Stimulated activated CD8-positive, alpha-beta memory T cell treated with anti-CD3 and anti-CD28 coated beads, Interleukin-7, amount 100 ng/mL, for 4 hours (primary cell): ENCODE measurements around the gene ANGEL2.
"Not testable (repeated sequence)": the region's sequence is repeated elsewhere in the genome, so short reads cannot be mapped to it uniquely, and the experiment has no call there.

ENCODE experiments used
- DNase-seq, 2 donors: peaks; one replicate each; pipeline ENCODE4 v3.0.0-alpha.2; 2020; ENCODE audit warnings: low read depth in 2 of 2

The ANGEL2 gene

DNA sequence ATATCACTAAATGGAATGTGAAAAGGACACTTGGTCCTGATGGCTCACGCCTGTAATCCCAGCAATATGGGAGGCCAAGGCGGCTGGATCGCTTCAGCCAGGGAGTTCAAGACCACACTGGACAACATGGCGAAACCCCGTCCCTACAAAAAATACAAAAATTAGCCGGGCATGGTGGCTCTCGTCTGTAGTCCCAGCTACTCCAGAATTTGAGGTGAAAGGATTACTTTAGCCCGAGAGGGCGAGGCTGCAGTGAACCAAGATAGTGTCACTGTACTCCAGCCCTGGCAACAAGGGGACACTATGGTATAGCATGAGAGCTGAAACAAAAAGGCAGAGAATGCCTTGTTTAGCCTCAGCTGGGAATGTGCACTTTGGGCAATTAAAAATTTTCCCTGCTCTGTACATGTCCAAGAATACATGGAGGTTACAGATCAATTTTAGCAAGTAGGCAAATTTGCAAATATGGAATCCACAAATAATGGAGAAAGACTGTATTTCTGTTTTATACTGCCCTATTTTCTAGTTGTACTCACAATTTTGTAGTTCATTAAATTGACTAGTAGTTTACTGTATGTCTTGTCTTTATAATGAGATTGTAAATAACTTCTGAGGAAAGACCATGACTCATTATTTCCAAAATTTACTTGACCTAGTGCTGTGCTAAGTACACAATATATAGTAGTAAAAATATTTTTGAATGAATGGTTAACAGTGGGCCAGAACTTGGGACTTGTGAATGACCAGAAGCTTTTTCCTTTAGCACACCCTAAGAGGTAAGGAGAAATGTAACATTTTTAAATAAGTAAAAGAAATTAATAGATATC, 2.0 kb upstream of the ANGEL2 start:
- no peak for DNase-seq

DNA sequence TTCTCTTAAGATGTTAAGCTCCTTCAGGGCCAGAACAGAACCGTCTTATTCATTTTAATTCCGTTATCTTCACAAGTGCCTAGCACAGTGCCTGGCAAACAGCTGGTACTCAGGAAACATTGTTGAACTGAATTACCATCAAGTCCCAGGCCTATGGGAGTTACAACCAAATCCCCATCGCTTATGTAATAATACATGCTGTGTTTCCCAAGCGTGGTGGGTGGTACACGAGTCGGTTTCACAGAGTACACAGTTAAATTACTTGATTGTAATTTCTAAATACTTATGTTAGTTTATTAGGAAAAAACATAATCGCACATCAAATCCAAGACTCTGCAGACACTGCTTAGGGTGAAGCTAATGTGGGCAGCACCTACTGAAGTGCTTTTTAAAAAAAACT, 1.0 kb downstream of the ANGEL2 start:
- DNase-seq: no peak

DNA sequence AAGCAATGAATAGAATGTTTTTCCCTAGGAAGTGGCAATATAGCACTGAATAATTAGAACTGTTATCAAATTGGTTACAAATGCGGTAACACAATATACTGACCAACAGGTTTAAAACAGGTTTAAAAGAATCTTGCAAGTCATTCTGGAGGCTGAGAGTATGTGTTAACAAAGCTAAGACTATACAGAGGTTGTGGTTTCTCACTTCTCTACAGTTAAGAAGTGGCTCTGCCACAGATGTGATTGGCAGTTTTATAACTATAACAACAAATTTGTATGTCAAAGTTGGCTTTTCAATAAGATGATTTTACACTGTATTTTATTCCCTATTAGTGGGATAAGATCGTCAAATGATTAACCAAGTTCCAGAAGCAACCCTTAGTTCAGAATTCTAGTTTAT, 7.1 kb downstream of the ANGEL2 start:
- no peak for DNase-seq

DNA sequence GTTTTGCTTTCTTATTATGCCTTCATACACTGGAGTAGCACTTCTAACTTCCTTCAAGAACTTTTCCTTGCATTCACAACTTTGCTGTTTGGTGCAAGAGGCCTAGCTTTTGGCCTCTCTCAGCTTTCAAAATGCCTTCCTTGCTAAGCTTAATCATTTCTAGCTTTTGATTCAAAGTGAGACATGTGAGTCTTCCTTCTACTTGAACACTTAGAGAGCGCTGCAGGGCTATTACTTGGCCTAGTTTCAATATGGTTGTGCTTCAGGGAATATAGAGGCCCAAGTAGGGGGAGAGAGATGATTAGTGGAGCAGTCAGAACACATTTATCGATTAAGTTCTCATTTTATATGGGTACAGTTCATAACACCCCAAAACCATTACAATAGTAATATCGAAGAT, 12.4 kb downstream of the ANGEL2 start:
- DNase-seq: no peak

DNA sequence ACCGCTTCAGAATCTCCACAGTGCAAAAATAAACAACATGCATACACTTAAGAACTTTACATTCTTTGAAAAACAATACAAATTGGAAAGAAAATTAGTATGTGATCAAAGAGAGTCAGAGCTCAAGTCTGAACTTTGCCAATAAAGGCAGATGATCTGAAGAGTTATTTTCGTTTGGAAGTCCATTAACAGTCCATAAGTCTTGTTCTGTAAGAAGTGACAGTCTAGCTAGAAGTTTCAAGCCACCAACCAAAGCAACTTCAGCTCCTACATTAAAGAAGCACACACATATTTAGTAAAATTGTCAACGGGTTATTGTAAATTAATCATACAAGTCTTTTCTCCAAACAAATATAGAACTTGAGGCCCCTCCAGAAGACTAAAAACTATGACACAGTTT, 20.7 kb downstream of the ANGEL2 start:
- no peak for DNase-seq

DNA sequence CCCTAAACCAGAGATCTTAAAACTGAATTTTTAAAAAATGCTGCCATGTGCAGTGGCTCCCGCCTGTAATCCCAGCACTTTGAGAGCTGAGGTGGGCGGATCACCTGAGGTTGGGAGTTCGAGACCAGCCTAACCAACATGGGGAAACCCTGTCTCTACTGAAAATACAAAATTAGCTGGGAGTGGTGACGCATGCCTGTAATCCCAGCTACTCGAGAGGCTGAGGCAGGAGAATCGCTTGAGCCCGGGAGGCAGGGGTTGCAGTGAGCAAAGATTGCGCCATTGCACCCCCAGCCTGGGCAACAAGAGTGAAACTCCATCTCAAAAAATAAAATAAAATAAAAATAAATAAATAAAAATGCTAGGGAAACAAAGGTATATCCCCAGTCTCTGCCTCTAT, 21.7 kb downstream of the ANGEL2 start:
- DNase-seq: not testable (repeated sequence)

DNA sequence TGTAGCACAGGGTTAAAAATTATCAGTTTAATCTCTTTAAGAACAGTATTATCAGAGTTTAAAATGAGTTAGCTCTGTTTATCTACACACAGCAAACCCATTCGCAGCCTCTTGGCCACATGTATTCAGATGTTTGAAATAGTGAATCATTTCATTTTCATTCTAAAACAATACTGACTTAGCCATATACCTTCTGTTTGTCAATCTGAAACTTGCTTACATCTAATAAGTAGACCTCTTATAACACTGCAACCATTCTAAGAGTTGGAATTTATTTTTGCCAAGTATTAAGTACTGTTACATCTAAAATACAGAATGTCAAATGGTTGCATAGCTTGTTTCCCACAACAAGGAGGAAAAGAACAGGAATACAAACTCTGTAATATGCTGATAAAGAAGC, 25.4 kb downstream of the ANGEL2 start:
- DNase-seq: no peak

DNA sequence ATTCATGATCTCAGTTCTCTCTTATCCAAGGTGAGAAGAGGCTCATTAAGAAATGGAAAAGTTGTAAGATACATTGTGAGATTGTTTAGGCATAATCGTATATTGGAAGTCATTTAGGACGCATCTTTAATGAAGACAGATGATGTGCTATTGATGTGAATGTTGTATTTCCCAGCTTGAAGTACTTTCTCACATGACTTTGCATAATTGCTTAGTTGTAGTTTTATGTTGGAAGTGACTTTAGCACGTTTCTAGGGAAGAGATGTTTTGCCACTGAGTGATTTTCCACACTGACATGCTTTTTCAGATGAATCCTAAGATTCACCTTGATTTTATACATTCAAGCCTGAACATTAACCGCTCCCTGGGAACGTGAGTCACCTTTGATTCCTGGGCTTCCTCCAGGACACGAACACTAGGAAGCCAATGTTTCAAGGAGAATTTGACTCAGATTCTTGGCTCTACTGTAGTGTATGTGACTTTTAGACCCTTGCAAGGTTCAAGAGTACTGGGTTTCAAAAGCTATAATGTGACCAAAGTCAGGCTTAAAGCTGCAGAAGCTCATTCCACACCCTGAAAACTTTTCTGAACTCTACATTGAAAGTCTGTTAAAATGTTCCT, 27.9 kb downstream of the ANGEL2 start:
- DNase-seq: no peak

DNA sequence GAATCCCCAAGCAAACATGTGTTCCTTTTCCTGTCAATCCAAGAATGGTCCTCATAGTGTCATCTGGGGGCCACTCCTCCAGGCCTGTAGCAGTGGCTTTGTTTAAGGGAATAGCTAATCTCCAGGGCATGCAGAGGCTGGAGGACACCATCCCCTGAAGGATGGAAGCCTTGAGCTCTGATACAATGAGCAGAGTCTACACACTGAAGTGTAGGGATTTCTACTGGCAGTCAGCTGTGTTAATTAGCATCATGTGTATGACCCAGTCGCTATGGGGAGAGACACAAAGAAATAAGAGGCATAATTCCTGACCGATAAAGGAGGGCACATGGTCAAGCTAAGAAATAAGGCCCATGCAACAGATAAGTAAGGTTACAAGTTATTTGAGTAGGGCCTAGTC, 29.1 kb downstream of the ANGEL2 start:
- DNase-seq: no peak

DNA sequence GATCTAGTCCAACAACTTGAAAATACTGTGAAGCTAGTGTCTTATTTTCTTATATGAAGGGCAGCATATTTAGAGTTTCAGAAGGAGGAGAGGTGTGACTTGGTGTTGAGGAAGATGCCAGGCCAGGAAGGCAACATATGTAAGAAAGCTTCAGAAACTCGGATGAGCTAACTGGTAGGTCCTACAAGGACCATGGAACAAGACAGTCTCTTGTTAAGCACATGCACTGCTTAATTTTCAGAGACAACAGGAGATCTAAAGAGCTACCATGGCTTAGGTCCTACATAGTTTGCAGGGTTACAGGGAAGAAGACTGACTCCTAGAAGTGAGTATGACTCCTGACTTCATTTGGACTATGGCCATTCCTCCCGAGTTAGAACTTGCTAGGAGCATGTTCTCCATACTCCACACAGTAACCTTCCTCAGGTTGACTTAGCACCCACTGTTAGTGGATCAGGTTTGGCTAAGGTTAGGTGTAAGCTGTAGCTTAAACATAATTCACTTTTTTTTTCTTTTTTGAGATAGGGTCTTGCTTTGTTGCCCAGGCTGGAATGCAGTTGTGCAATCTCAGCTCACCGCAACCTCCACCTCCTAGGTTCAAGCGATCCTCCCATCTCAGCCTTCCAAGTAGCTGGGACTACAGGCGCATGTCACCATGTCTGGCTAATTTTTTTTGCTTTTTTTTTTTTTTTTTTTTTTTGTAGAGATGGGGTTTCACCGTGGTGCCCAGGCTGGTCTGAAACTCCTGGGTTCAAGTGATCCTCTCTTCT, 31.0 kb downstream of the ANGEL2 start:
- DNase-seq: no peak

DNA sequence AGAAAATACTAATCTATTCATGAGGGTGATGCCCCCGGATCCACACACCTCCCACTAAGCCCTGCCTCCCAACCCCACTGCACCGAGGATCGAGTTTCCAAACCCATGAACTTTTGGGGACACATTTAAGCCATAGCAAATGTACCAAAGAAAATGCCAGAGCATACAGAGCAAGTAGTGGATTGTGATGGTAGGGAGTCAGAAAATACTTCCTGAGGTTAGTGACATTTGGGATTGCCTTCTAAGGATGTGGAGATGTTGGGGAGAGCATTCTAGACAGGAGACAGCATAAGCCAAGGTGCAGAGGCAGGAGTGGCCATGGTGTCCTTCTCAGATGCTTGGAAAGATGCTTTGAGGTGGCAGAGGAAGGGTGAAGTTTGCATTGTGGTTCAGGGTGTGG, 32.2 kb downstream of the ANGEL2 start:
- DNase-seq: no peak

DNA sequence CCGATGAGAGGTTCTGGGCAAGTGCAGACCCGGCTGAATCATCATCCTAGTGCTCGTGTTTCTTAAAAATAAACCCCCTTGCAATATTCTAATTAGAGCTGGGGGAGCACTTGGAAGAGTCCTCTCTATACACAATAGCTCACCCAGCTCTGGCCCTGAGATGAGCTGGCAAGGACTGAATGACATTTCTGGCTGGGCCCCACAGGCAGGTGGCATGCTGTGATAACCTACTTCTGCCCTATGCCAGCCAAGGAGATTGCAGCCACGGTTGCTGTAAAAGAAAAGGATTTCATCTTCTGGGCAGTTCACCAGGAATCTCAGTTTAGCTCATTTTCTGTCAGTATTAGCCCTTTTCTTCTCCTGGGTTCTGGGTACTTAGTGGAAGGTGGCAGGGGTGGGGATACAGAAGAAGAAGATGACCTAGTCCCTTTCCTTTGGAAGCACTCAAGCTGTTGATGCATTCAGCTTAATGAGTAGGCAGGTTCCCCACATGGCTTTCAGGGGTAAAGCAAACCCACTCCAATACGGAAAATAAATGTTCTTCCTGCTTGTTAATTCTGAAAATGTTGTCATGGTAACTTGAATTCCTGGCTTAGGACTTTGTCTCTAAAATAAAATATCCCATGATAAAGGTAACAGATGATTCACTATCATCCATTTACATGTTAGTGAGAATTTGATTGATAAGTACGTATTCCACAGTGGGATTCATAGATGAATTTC, 33.1 kb downstream of the ANGEL2 start:
- DNase-seq: no peak

DNA sequence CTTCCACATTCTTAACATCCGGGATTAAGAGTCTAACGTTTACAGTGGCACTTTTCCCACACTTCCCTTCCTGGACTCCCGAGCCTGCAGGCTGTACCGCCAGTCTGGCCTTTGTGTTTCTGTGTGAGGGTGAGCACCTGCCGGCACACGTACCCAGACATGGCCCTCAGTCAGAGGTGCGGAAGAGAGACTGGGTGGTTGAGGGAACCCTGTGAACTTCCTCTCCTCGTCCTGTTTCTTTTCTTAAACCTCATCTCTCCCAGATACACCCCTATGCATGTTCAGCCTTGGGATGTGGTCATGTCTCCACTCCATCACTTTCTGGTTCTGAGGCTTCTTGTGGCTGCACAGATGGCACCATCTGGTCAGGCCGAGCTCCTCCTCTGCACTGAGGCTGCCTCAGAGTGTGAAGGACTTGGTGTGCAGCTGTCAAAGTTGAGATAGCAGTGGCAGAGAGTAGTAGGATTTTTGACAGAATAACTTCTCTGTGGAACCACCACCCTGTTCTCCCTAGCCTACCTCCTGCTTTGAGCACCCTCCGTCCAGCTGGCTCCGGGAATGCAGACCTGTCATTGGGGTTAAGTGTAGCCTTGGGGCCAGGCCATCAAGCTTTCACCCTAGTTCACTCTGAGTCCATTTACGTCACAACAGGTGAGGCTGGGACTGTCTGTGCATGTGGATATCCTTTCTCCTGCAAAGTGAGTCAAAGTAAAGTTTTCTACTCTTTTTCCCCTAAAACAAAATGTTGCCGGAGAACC, 33.9 kb downstream of the ANGEL2 start:
- no peak for DNase-seq

DNA sequence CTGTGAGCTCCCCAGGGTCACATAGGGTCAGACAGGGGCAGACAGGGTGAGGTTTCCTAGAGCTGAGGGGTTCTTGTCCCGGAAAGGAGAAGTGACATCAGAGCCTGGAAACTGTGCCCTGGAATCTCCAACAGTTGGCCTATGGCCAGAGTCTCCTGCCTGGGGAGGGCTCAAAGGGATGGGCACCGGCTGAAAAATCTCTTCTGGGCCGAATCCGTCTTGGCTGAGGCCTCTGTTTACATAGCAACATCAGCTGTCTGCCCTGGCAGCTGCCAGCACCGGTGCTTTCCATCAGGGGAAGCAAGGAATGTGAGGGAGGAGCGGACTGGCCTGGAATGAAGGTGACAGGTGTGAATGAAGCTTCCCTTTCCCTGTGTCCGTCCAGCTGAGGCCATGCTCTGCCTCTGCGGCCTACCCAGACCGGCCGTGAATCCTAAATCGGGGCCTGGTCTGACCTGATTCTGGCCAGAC, 34.6 kb downstream of the ANGEL2 start:
- DNase-seq: no peak

DNA sequence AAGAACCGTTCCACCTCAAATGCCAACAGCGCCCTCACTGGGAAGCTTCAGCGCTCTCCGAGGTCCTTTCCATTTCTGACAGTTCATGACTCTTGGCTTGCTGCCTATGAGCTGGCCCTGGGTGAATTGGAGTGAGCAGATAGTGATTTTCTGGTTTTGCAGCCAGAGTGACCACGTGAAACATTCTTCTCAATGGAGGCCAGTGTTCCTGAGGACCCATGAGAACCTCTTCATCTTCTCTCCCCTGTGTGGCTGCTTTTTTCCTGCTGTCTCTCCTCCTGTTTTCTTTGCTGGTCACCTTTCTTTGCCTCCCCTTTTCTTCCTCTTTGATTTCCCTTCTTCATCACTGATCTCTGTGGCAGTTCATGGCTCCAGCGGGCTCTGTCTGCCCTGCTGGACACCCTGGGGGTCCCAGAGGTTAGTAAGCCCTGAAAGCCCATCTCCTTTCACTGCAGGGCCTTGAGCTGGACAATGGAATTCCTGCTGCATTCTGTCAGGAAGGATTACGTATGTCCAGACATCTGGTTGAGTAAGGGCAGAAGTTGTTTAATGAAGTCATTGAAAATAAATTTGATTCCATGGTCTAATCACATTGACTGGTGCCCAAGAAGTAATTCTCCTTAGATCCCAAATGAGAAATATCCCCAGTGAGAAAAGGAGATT, 35.4 kb downstream of the ANGEL2 start:
- DNase-seq: no peak

DNA sequence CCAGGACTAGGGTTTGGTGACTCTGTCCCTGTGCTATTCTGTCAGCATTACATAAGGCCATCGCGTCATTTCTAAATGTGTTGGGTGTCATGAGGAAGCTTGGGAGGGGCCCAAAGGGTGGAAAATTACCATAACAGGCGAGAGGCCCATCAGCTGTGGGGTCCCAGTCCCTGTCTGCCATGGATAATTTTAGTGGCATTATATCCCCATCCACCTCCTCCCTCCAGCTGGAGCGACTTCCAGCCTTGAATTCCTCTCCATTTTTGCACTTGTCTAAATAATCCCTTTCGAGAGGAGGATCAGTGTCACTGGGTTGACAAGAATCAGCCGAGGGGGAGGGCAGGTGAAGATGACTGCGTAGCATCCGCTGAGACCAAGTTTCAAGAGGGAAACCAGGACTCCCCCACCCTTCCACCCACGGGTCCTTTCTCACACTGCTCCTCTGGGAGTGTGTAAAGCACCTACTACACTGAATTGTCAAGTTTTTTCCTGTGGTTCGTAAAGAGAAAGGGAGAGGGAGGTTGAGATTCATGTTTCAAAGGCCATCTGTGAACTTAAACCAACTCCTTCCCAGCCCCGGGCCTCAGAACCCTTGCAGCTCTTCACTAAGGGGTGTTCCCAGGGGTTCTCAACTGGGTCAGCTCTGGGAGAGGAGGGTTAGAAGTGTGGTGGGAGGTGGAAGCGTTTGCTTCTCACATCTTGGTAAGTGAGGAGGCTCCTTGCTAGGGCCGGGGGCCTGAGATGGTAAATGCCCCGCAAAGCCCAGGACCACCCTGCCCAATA, 36.1 kb downstream of the ANGEL2 start:
- DNase-seq: no peak

DNA sequence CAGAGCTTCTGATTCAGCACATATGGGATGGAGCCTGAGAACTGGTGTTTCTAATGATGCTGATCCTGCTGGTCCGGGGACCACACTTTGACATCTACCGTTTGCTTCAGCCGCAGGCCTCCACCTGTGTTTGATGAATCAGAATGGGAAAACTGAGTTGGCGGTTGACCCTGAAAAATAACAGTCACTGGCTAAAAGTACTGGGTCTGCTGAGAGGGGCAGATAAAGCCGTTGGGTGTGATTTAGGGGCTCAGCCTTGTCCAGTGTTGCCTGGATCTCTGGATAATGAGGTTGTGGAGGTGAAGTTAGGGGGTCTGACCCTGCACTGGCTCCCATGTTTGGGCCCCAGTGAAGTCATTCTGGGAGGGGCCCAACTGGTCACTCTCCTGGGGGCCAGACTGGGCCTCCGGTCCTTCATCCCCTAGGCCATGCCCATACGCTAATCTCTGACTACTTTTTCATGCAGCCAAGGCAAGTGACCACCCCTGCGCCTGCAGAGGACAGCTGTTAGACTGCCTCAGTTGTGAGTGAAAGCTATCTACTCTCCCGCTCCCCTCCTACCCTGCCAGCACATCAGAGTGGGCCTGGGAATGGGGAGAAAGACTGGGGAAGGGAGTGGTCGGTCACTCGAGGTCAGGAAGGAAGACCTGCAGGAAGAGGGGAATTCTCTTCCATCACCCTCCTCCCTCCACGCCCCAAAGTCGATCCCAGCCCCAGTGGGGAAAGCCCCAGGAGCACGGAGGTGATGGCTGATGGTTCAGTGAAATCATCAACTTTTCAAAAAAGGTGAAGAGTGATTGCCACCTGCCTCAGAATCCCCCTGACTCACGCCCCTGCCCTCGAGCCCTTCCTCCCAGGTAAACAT, 37.7 kb downstream of the ANGEL2 start:
- no peak for DNase-seq

DNA sequence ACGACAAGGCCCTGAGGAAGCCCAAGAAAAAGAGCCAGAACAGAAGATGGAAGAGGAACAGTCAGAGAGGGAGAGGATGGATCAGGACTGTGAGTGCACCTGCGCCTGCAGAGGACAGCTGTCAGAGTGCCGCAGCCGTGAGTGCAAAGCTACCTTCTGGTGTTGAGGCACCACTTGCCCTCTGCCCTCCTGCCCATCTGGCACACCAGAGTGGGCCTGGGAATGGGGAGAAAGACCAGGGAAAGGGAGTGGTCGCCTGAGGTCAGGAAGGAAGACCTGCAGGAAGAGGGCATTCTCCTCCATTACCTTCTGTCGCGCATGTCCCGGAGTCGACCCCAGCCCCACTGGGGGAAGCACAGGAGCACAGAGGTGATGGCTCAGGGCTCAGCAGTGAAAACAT, 39.1 kb downstream of the ANGEL2 start:
- DNase-seq: no peak
